GM18508 (cell line): Measurements from ENCODE around the gene IVNS1ABP.

Experiments used
- ATAC-seq: cut with Tn5 transposase; IDR thresholded peaks from one replicate; pipeline ENCODE4 v1.9.1; 2021; ENCODE audit warnings: moderate number of reproducible peaks; ENCODE audit not compliant: insufficient read depth, unreplicated experiment

The IVNS1ABP gene

GRCh38 chr1:185297982-185298381 is 19.1 kb downstream of the IVNS1ABP start:
- no peak for ATAC-seq

GRCh38 chr1:185295091-185295490 is 22.0 kb downstream of the IVNS1ABP start:
- ATAC-seq, result no peak

DNA sequence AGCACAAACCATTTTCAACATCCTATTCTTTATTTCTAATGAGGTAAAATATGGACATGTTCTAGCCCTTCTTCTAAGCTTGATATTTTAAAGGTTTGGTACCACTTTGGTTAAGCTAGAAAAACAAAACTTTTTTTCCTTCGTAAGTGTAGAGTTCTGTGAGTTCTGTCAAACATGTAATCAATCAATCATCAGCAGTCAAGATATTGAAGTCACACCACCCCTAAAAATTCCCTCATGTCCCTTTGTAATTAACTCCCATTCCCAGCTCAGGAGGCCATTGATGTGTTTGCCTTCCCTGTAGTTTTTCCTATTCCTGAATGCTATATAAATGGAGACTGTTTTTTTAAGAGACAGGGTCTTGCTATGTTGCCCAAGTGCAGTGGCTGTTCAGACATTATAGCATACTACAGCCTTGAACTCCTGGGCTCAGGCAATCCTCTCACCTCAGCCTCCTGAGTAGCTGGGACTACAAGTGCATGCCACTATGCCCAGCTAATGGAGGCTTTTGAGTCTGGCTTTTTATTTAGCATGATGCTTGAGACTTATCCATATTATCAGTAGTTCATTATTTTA is 23.0 kb downstream of the IVNS1ABP start:
- ATAC-seq, result no peak

DNA sequence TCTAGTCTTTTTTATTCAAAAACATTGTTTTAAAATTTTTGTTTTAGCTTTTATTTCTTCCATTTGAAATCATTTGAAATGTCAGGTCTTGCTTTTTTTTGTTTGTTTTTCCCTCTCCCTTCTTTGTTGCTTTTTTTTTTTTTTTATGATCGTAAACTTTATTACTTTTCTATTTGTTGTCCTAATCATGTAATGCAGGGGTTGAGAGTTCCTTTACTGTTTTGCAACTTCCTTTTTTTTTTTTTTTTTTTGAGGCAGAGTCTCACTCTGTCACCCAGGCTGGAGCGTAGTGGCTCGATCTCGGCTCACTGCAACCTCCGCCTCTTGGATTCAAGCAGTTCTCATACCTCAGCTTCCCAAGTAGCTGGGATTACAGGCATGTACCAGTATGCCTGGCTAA is 24.8 kb downstream of the IVNS1ABP start:
- ATAC-seq, result no peak

DNA sequence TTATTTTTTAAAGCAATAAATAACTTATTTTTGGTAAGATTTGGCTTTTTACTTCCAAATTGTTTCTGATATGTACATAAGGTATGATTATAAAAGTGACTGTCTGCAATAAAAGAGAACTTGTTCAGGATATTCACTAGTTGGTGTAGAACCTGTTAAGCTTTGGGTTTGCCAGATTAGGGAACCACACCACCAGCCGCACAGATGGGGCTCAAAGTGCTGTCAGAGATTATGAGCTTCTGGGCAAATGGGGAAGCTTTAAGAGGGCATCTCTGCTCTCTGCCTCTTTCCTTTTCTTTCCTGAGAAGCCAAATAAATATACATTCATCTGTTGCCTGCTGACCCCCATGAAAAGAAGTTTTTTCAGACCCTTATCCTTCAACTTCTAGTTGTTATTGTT is 25.4 kb downstream of the IVNS1ABP start:
- ATAC-seq, result no peak

DNA sequence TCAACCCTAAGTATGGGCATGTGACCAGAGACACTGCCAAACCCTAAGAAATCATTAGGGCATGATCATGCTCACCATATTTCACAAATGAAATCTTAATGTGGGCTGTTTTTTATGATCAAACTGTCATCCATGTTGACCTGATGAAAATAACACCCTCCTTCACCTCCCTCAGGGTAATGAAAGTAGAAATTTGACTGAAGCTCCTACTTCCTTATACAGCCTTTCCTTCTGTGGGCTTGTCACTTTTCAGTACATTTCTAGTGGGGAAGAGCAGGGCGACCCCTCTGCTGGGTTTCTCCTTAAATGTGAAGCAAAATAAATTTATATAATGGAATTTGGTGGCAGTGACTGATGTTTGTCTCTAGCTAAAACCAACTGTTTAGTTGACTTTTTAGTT is 25.9 kb downstream of the IVNS1ABP start:
- ATAC-seq, result no peak

GRCh38 chr1:185289880-185290279 is 27.2 kb downstream of the IVNS1ABP start:
- no peak for ATAC-seq

- ATAC-seq, result no peak
Observed at GRCh38 chr1:185288435-185288834, 28.6 kb downstream of the IVNS1ABP start.

- ATAC-seq, result no peak
Observed at GRCh38 chr1:185287451-185287850, 29.6 kb downstream of the IVNS1ABP start.

- no peak for ATAC-seq
Observed at GRCh38 chr1:185284533-185285276, 32.3 kb downstream of the IVNS1ABP start.

- no peak for ATAC-seq
Observed at GRCh38 chr1:185284116-185284515, 32.9 kb downstream of the IVNS1ABP start.

DNA sequence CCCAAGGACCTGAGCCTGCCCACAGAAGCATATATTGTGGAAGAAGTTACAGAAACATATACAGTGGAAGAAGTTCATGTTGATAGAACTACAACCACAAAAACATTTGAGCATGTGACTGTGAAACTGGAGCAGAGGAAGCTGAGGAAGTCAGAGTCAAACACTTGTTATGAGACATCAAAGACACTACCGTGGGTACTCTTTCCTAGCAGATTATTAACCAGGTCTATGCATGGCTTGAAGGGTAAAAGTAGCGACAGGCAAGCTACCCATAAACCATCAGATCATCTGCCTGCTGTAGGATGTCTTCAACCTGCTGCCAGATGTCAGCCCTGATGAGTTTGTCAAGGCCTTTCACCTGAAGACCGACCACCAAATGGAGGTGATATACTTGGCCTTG is 35.8 kb downstream of the IVNS1ABP start:
- ATAC-seq, result peak; percentile 93

DNA sequence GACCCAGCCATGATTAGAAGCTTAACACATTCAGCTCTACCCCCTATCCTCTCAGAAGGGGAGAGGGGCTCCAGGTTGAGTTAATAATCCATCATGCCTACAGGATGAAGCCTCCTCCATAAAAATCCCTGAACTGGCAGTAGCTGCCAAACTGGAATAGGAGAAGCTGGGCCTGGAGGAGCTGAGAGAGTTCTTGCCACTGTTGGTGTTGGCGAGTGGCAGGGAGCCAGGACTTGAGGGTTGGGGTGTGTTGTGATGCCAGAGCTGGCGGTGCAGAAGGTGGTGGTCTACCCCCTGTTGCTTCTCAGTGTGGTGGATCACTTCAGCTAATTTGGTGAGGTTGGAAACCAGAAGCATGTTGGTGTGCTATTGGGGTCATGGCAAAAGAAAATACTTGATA is 36.5 kb downstream of the IVNS1ABP start:
- ATAC-seq, result no peak

- no peak for ATAC-seq
Observed at GRCh38 chr1:185279571-185279970, 37.5 kb downstream of the IVNS1ABP start.

- no peak for ATAC-seq
Observed at GRCh38 chr1:185271921-185272320, 45.1 kb downstream of the IVNS1ABP start.

- no peak for ATAC-seq
Observed at GRCh38 chr1:185268352-185268751, 48.7 kb downstream of the IVNS1ABP start.

DNA sequence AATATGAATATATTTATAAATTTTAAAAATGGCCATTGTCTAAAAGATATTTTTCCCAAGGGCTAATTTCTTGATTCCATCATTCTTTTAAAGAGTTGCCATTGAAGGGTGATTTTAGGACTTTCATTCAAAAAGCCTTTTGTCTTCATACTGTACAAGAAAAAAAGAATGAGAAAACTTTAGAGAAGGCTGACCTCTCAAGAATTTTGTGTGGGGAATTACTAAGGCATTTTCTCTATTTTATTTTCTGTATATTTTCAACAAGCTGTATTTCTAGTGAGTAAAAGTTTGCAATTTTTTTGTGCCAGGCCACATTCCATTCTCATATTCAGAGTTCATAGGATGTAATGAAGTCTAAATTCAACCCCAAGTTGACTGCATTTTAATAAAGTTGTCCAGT is 49.3 kb downstream of the IVNS1ABP start:
- ATAC-seq, result no peak

- ATAC-seq, result no peak
Observed at GRCh38 chr1:185267301-185267700, 49.7 kb downstream of the IVNS1ABP start.

DNA sequence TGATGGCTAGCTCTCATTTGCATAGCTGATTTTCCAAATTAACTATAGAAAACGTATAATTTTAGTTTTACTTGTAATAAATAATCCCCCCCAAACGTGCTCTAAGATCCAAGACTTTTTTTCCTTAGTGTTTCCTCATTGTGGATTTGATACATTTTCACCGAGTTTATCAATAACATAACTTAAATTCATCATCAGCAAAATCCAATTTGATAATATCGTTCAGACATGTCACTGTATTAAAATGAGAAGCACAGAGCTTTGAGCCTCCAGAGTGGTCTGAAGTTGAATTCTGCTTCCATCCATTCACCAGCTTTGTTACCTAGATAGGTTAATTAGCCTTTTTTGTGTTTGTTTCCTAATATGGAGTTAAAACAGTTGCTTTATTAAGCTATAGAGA is 51.7 kb downstream of the IVNS1ABP start:
- no peak for ATAC-seq

- no peak for ATAC-seq
Observed at GRCh38 chr1:185263780-185264179, 53.3 kb downstream of the IVNS1ABP start.

- ATAC-seq, result no peak
Observed at GRCh38 chr1:185263292-185263691, 53.8 kb downstream of the IVNS1ABP start.

GRCh38 chr1:185262151-185262550 is 54.9 kb downstream of the IVNS1ABP start:
- no peak for ATAC-seq
